ENCODE results near the gene LINS1. TPM values are rescaled to one million over a fixed set of nuclear protein-coding genes. Genes with fewer than 3 reads are reported as not detected.

Gene LINS1
- 10 to 100 TPM; 47.9 to 56.7 (median 51.9) TPM for total RNA-seq

GRCh38 chr15:100602064-100602822 lies at the start of gene LINS1, which contains the start of gene ASB7:
TSS of gene LINS1 (minus strand) at chr15:100602184. CDS start at chr15:100580842, 21,342 bp downstream.
TSS of gene ASB7 (plus strand) at chr15:100602589. CDS start at chr15:100612217, 9,628 bp downstream.
- Mint-ChIP-seq H3K4me1 (ENCODE audit: low read depth) (peaks cover 58% of the 10 kb centered on the region), H3K4me3 (no peak within 1 kb of the TSS), H3K36me3 (ENCODE audit: insufficient read depth) (peaks cover 23% of the 10 kb centered on the region), H3K27me3 (ENCODE audit: low read depth) (no peaks in the 10 kb centered on the region), H3K9me3 (no peaks in the 10 kb centered on the region)
- peak; percentile 87 to 88 for ATAC-seq
- DNase-seq: peak; percentile 99

GRCh38 chr15:100651253-100651652 lies 49.3 kb upstream of the LINS1 start:
- DNase-seq: no peak
- H3K4me3 Mint-ChIP-seq: no peak overlapping the region
- H3K36me3 Mint-ChIP-seq (ENCODE audit: insufficient read depth): peaks cover 9% of the 10 kb centered on the region
- H3K9me3 Mint-ChIP-seq: no peaks in the 10 kb centered on the region
- H3K4me1 Mint-ChIP-seq (ENCODE audit: low read depth): no peaks in the 10 kb centered on the region
- H3K27me3 Mint-ChIP-seq (ENCODE audit: low read depth): no peaks in the 10 kb centered on the region
- no peak for ATAC-seq

- ATAC-seq (no peak), DNase-seq (no peak)
- no peaks in the 10 kb centered on the region for H3K9me3 Mint-ChIP-seq
- H3K4me3 Mint-ChIP-seq: no peak overlapping the region
- H3K27me3 Mint-ChIP-seq (ENCODE audit: low read depth): no peaks in the 10 kb centered on the region
- peaks cover 3% of the 10 kb centered on the region for H3K4me1 Mint-ChIP-seq (ENCODE audit: low read depth)
- peaks cover 12% of the 10 kb centered on the region for H3K36me3 Mint-ChIP-seq (ENCODE audit: insufficient read depth)
Measured at GRCh38 chr15:100650685-100651084, 48.7 kb upstream of the LINS1 start.

- no peak for ATAC-seq
- no peak overlapping the region for H3K4me3 Mint-ChIP-seq
Measured at GRCh38 chr15:100648951-100649350, 47.0 kb upstream of the LINS1 start.

GRCh38 chr15:100645671-100646070 lies 43.7 kb upstream of the LINS1 start:
- Mint-ChIP-seq H3K27me3 (ENCODE audit: low read depth) (no peaks in the 10 kb centered on the region), H3K4me1 (ENCODE audit: low read depth) (peaks cover 22% of the 10 kb centered on the region)

More at GRCh38 chr15:100648951-100649350, 47.0 kb upstream of the LINS1 start:
- DNase-seq: no peak
- Mint-ChIP-seq H3K9me3 (no peaks in the 10 kb centered on the region), H3K4me1 (ENCODE audit: low read depth) (peaks cover 5% of the 10 kb centered on the region), H3K27me3 (ENCODE audit: low read depth) (no peaks in the 10 kb centered on the region), H3K36me3 (ENCODE audit: insufficient read depth) (peaks cover 12% of the 10 kb centered on the region)

GRCh38 chr15:100642950-100643338 lies 41.0 kb upstream of the LINS1 start:
- Mint-ChIP-seq H3K9me3 (no peaks in the 10 kb centered on the region), H3K4me3 (no peak overlapping the region), H3K4me1 (ENCODE audit: low read depth) (peaks cover 38% of the 10 kb centered on the region), H3K27me3 (ENCODE audit: low read depth) (no peaks in the 10 kb centered on the region), H3K36me3 (ENCODE audit: insufficient read depth) (peaks cover 9% of the 10 kb centered on the region)
- ATAC-seq (no peak), DNase-seq (no peak)

More at GRCh38 chr15:100645671-100646070, 43.7 kb upstream of the LINS1 start:
- Mint-ChIP-seq H3K4me3 (no peak overlapping the region), H3K36me3 (ENCODE audit: insufficient read depth) (peaks cover 12% of the 10 kb centered on the region), H3K9me3 (no peaks in the 10 kb centered on the region)
- ATAC-seq (no peak), DNase-seq (no peak)

- H3K27me3 Mint-ChIP-seq (ENCODE audit: low read depth): no peaks in the 10 kb centered on the region
- DNase-seq: no peak
- H3K9me3 Mint-ChIP-seq: no peaks in the 10 kb centered on the region
- H3K4me3 Mint-ChIP-seq: no peak overlapping the region
- H3K36me3 Mint-ChIP-seq (ENCODE audit: insufficient read depth): peaks cover 8% of the 10 kb centered on the region
- peaks cover 41% of the 10 kb centered on the region for H3K4me1 Mint-ChIP-seq (ENCODE audit: low read depth)
- no peak for ATAC-seq
Measured at GRCh38 chr15:100642213-100642949, 40.4 kb upstream of the LINS1 start.

GRCh38 chr15:100638177-100638730 lies 36.3 kb upstream of the LINS1 start:
- Mint-ChIP-seq H3K27me3 (ENCODE audit: low read depth) (no peaks in the 10 kb centered on the region), H3K36me3 (ENCODE audit: insufficient read depth) (peaks cover 14% of the 10 kb centered on the region), H3K9me3 (no peaks in the 10 kb centered on the region), H3K4me3 (no peak overlapping the region), H3K4me1 (ENCODE audit: low read depth) (peaks cover 64% of the 10 kb centered on the region)
- no peak for ATAC-seq
- no peak for DNase-seq

GRCh38 chr15:100635406-100636071 lies 33.6 kb upstream of the LINS1 start:
- H3K36me3 Mint-ChIP-seq (ENCODE audit: insufficient read depth): peaks cover 32% of the 10 kb centered on the region
- ATAC-seq (no peak), DNase-seq (no peak)
- H3K4me1 Mint-ChIP-seq (ENCODE audit: low read depth): peaks cover 52% of the 10 kb centered on the region
- no peaks in the 10 kb centered on the region for H3K27me3 Mint-ChIP-seq (ENCODE audit: low read depth)
- no peaks in the 10 kb centered on the region for H3K9me3 Mint-ChIP-seq
- no peak overlapping the region for H3K4me3 Mint-ChIP-seq

GRCh38 chr15:100633763-100634075 lies 31.7 kb upstream of the LINS1 start:
- Mint-ChIP-seq H3K9me3 (no peaks in the 10 kb centered on the region), H3K36me3 (ENCODE audit: insufficient read depth) (peaks cover 42% of the 10 kb centered on the region), H3K27me3 (ENCODE audit: low read depth) (no peaks in the 10 kb centered on the region), H3K4me1 (ENCODE audit: low read depth) (peaks cover 43% of the 10 kb centered on the region), H3K4me3 (no peak overlapping the region)
- ATAC-seq (no peak), DNase-seq (no peak)

GRCh38 chr15:100631831-100632230 lies 29.8 kb upstream of the LINS1 start:
- no peak for ATAC-seq
- no peaks in the 10 kb centered on the region for H3K27me3 Mint-ChIP-seq (ENCODE audit: low read depth)

GRCh38 chr15:100628746-100629145 lies 26.8 kb upstream of the LINS1 start:
- H3K27me3 Mint-ChIP-seq (ENCODE audit: low read depth): no peaks in the 10 kb centered on the region
- DNase-seq (no peak), ATAC-seq (no peak)
- no peak overlapping the region for H3K4me3 Mint-ChIP-seq
- H3K4me1 Mint-ChIP-seq (ENCODE audit: low read depth): peaks cover 14% of the 10 kb centered on the region
- H3K9me3 Mint-ChIP-seq: no peaks in the 10 kb centered on the region
- H3K36me3 Mint-ChIP-seq (ENCODE audit: insufficient read depth): peaks cover 34% of the 10 kb centered on the region

More at GRCh38 chr15:100631831-100632230, 29.8 kb upstream of the LINS1 start:
- Mint-ChIP-seq H3K4me3 (no peak overlapping the region), H3K4me1 (ENCODE audit: low read depth) (peaks cover 34% of the 10 kb centered on the region), H3K36me3 (ENCODE audit: insufficient read depth) (peaks cover 43% of the 10 kb centered on the region), H3K9me3 (no peaks in the 10 kb centered on the region)
- no peak for DNase-seq

- Mint-ChIP-seq H3K9me3 (no peaks in the 10 kb centered on the region), H3K36me3 (ENCODE audit: insufficient read depth) (peaks cover 33% of the 10 kb centered on the region), H3K27me3 (ENCODE audit: low read depth) (no peaks in the 10 kb centered on the region), H3K4me1 (ENCODE audit: low read depth) (peaks cover 8% of the 10 kb centered on the region), H3K4me3 (no peak overlapping the region)
- DNase-seq (peak; percentile 59), ATAC-seq (peak; percentile 72 to 82)
Measured at GRCh38 chr15:100627789-100628395, 25.9 kb upstream of the LINS1 start.

- peaks cover 6% of the 10 kb centered on the region for H3K4me1 Mint-ChIP-seq (ENCODE audit: low read depth)
- H3K4me3 Mint-ChIP-seq: no peak overlapping the region
- H3K9me3 Mint-ChIP-seq: no peaks in the 10 kb centered on the region
- ATAC-seq: no peak
- no peaks in the 10 kb centered on the region for H3K27me3 Mint-ChIP-seq (ENCODE audit: low read depth)
- DNase-seq: no peak
- H3K36me3 Mint-ChIP-seq (ENCODE audit: insufficient read depth): peaks cover 21% of the 10 kb centered on the region
Measured at GRCh38 chr15:100623301-100623700, 21.3 kb upstream of the LINS1 start.
